Activated naive CD4-positive, alpha-beta T cell treated with Interleukin-2 at 50 U/mL for 16 hours (primary cell): ENCODE results near the gene KIAA0930.
A peak's percentile ranks its signal among the peaks of the same experiment; 100 is the strongest.
"Not testable (repeated sequence)": the region's sequence is repeated elsewhere in the genome, so short reads cannot be mapped to it uniquely, and the experiment has no call there.

Experiments
- DNase-seq: peaks from one replicate; pipeline ENCODE4 v3.0.0-alpha.2; 2020

The KIAA0930 gene

DNA sequence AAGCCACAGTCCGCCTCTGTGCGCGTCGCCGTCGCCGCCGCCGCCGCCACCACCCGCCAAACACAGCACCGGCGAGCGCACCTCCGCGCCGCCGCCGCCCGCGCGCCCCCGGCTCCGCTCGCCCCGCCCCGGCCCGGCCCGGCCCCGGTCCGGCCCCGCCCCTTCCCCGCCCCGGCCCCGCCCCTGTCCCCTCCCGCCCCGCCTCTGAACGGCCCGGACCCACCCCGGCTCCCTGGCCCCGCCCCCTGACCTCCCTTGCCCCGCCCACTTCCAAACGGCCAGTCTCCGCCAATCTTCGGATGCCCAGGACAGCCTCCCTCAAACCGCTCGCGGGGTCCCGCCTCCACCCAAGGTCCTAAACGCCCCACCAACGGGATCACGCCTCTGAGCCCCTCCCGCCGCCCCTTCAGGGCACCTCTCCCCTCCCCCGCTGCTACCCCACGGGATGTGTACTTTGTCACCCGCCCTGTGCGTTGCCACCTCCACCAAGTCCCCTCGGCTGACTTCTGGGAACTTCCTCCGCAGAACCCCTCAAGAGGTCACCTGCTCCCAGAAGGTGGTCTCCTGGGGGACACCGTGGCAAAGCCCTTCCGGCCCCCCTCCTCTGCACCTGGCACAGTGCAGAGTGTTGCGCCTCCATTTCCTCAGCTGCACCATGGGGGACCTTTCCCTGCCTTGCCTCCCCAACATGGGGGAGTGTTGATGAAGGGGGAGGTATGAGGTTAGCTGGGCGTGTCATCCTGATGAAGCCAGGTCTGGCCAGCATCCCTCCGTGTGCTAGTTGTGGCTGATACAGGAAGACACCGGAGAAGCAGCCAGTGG is at the start of gene KIAA0930:
Gene KIAA0930 (minus strand): TSS at position 85 of the 822 bp plus-strand sequence. CDS start 191 bp downstream, outside the sequence.
- DNase-seq = peak; percentile 72

- no peak for DNase-seq
Measured at GRCh38 chr22:45286854-45287551, 46.3 kb upstream of the KIAA0930 start.

GRCh38 chr22:45285263-45286058 is 44.8 kb upstream of the KIAA0930 start:
- DNase-seq = no peak

GRCh38 chr22:45284705-45285262 is 44.1 kb upstream of the KIAA0930 start, which contains the start of gene UPK3A:
UPK3A (plus strand) TSS chr22:45284949; CDS start chr22:45285014, 65 bp downstream.
- DNase-seq = peak; percentile 64

- no peak for DNase-seq
Measured at GRCh38 chr22:45281010-45281409, 40.3 kb upstream of the KIAA0930 start.

- no peak for DNase-seq
Measured at GRCh38 chr22:45280587-45280980, 39.9 kb upstream of the KIAA0930 start.

DNA sequence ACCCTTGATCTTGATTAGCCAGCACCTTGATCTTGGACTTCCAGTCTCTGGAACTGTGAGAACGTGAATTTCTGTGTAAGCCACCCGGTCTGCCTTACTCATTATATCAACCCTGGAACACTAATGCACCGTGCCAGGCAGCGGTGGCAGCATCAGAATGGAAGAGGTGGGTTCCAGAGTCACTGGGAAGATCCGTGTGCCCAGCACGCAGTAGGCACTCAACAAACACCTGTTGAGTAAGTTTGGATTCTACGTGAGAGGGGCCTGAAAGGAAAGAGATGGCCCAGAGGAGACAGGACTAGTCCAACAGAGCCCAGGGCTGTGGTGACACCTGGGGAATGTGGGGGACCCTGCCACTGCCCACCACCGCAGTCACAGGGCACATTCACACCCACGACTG is 37.4 kb upstream of the KIAA0930 start:
- no peak for DNase-seq

DNA sequence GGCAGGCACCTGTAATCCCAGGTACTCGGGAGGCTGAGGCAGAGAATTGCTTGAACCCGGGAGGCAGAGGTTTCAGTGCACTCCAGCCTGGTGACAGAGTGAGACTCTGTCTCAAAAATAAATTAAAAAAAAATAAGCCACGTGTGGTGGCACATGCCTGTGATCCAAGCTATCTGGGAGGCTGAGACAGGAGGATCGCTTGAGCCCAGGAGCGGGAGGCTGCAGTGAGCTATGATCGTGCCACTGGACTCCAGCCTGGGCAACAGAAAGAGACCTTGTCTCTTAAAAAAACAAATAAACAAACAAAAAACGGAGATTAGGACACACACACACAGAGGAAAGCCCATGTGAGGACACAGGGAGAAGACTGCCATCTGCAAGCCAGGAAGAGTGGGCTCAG is 37.0 kb upstream of the KIAA0930 start:
- DNase-seq = not testable (repeated sequence)

DNA sequence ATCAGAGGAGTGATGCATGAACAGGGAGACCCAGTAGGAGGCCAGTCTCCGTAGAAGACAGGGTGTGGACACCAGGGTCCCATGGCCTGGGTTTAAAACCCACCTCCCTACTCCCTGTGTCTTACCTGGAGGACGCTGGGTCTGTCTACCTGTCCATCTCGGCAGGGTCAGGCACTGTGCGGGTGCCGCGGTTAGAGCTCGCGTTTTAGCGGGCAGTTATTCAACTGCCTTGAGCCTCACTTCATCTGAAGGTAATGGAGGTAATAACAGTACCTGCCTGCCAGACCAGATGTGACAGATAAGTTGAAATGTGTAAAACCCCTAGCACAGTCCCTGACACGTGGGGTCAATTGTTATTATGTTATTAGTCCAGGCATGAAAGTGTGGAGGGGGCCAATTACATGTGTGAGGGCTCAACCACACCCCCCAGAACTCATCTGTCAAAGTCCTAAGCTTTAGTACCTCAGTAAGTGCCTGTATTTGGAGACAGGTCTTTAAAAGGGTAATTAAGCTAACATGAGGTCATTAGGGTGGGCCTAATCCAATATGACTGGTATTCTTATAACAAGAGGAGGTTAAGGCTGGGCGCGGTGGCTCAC is 35.9 kb upstream of the KIAA0930 start:
- DNase-seq = no peak

DNA sequence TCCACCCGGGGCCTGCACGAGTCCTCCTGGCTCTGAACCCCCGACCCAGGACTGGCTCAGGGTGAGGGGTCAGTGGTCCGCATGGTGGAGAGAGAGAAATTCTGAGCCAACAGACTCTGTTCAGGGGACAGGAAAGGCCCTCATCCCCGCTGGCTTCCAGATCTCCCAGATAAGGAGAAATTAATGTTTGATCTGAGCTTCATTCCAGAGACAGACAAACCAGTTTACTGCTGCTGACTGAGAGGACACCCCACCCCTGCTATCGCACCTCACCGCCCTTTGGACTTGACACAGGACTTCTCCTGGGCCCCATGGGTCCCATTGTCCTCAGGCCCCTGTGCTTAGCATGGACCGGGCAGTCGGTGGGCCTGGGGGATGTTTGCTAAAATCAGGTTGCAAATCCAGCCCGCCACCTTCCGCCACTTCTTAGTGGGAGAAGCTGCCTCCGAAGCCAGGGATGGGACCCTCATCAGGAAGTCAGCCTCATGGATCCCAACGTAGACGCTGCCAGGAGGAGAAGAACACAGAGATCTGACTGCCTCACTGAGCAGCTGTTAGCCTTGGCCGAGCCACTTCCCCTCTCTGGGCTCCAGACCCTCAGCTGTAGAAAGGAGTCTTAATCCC is 32.9 kb upstream of the KIAA0930 start:
- no peak for DNase-seq

DNA sequence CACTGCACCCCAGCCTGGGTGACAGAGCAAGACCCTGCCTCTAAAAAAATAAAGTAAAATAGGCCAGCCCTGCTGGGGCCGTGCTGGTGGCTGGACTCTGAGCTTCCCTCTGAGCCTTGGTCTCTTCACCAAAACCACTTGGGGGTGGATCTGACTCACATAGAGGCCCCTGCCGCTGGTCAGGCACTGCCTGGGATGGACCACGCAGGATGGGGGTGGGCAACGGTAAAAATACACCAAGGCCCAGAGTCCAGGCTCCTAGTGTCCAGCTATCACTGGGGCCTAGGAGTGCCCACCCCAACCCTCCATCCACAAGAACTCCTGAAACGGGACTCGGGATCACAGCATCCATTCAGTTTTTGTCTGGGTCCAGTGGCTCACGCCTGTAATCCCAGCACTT is 31.8 kb upstream of the KIAA0930 start:
- no peak for DNase-seq

GRCh38 chr22:45271667-45272201 is 31.0 kb upstream of the KIAA0930 start:
- DNase-seq = no peak

DNA sequence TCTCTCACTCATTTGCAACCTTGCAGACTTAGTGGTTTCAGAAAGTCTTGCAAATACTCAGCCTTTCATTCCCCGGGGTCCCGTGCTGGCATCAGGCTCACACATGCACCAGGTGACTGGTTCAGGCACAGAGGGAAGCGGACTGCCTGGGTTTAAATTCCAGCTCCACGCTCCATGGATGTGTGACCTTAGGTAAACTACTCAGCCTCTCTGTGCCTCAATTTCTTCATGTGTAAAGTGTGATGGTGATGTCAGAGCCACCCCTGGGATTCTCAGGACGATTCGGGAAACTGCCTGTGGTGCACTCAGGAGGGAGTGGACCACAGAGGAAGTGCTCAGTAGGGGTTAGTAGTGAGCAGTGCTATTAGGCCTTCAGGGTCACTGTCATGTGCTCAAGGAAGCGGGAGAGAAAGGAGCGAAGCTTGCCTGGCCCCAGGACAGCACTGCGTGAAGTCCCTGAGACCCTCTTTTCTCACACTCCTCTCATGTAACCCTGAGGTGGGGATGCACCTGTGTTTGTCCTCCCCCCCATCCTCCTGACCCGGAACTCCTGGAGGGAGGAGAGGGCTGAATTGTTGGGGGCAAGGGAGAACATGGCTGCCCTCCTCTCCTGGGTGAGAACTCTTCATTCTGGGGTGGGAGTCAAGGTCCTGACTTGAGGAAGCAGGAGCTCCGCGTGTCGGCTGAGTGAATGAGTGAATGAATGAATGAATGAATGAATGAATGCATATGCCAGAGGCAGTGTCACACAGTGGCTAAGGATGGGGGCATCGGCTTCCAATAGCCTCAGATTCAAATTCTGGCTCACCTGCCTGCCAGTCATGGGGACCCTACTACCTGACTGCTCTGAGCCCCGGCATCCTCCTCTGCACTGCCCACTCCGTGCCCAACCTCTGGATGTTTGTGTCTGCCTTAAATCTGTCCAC is 29.7 kb upstream of the KIAA0930 start:
- DNase-seq = no peak

- DNase-seq = peak; percentile 87
Measured at GRCh38 chr22:45268958-45269844, 28.5 kb upstream of the KIAA0930 start.

DNA sequence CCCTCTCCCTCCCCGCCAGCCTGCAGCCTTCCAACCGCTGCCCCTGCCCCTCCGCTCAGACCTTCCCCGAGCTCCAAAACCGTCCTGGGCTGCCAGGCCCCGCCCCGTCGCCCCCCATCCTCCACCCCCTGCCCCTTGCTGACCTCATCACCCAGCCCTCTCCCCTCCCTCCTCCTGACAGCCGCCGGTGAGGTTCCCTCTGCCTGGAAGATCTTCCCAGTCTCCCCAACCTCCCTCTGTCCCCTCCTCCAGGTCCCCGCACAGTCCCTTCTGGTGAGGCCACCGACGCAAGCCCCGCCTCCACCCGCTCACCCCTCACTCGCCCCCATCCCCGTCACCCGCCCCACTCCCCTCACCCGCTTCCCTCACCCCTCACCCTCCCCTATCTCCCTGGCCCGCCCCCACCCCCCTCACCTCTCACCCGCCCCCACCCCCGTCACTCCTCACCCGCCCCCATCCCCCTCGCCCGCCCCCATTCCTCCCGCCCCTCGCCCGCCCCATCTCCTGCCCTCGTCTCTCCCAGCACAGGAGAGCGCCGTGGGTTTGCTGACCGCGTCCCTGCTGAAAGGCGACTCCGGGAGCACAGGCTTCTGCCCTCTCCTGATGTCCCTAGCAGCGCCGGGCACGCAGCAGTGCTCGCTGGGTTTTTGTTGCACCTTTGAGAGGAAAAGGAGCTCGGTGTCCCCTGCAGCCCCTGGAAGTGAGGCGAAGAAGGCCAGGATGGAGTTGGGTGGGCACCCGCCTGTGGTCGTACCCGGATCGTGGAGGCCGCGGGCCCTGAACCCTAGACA is 27.7 kb upstream of the KIAA0930 start:
- DNase-seq = peak; percentile 18

- no peak for DNase-seq
Measured at GRCh38 chr22:45265535-45265934, 24.8 kb upstream of the KIAA0930 start.

DNA sequence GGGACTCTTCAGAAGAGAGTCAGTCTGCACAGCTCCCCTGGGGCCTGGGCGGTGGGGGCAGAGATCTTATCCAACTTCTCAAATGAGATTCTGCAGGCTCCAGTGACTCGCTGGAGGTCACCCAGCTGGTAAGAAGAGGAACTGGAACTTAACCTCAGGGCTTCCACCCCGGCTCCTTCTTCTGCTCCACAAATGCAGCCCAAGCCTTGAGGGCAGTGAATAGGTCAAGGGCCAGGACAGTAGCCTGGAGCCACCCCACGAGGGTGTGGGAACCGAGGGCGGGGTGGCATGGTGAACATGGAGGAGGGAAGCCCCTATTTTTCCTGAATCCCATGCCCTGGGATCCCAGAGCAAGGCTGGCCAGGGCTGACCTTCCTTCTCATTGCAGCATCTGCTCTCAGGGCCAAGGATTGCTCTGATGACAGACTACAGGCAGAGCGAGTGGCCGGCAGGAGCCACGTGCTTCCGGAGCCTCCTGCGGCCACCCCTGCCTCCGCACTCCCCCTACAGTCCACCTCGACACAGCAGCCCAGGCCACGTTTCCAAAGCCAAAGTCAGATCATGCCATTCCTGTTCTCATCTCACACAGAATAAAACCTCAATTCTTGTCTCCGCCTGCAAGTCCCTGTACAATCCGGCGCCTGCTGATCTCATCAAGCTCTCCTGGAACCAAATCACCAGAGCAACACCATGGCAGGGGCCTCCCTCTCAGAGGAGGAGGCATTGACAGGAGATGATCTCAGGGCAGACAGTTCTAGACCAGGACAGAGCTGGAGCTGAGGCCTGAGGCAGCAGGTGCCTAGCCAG is 23.0 kb upstream of the KIAA0930 start:
- no peak for DNase-seq
